ENCODE data around the gene NDUFAF5.

- TF ChIP-seq EP300 (IDR thresholded peaks at IDR 0.05; ENCODE audit: low read depth), result no peak
- TF ChIP-seq, protein P1, sequence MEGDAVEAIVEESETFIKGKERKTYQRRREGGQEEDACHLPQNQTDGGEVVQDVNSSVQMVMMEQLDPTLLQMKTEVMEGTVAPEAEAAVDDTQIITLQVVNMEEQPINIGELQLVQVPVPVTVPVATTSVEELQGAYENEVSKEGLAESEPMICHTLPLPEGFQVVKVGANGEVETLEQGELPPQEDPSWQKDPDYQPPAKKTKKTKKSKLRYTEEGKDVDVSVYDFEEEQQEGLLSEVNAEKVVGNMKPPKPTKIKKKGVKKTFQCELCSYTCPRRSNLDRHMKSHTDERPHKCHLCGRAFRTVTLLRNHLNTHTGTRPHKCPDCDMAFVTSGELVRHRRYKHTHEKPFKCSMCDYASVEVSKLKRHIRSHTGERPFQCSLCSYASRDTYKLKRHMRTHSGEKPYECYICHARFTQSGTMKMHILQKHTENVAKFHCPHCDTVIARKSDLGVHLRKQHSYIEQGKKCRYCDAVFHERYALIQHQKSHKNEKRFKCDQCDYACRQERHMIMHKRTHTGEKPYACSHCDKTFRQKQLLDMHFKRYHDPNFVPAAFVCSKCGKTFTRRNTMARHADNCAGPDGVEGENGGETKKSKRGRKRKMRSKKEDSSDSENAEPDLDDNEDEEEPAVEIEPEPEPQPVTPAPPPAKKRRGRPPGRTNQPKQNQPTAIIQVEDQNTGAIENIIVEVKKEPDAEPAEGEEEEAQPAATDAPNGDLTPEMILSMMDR (IDR thresholded peaks at IDR 0.05), result no peak
- no peak for TF ChIP-seq POLR2A (IDR thresholded peaks at IDR 0.05)
- TF ChIP-seq POLR2AphosphoS5 (IDR thresholded peaks at IDR 0.05), result no peak
Measured at GRCh38 chr20:13831476-13831875, 46.6 kb downstream of the NDUFAF5 start.

Measured in transverse colon (tissue), 4 donors.